Measurements from ENCODE around the gene PACRG. TPM values are rescaled to one million over a fixed set of nuclear protein-coding genes. Genes with fewer than 3 reads are reported as not detected.

Gene PACRG
- total and polyA plus RNA-seq, 2 of the 8 experiments (the other 6 are each of a cell fraction or from before 2014, with no cell fraction given), result 0.44 to 0.54 TPM

- no peak overlapping the region for H2AFZ ChIP-seq (ENCODE audit: low read length)
- no peak overlapping the region for H3K14ac ChIP-seq (ENCODE audit: insufficient read length)
- ChIA-PET POLR2A (ENCODE audit: partially characterized antibody) (no interaction called here), CTCF (ENCODE audit: partially characterized antibody) (interaction anchor here (1.0 to 1.2 kb wide), 2 partner anchors 57 to 66 kb away, joined by 3 read pairs; no protein-coding TSS in a partner anchor)
- no peak overlapping the region for H3K56ac ChIP-seq (replicated peaks; ENCODE audit: insufficient read length, low read depth, low read length)
- H2BK12ac ChIP-seq (ENCODE audit: low read depth, low read length), result no peak overlapping the region
- no peak overlapping the region for H3K27ac ChIP-seq (ENCODE audit: low read depth, low read length)
- no peak overlapping the region for H2BK20ac ChIP-seq (ENCODE audit: low read length)
- no peaks in the 10 kb centered on the region for H3K27me3 ChIP-seq (replicated peaks in 1 of 4; ENCODE audit: control insufficient read depth in 3 of 4, extremely low read depth in 1 of 4, insufficient read depth in 3 of 4, low read length in 3 of 4)
- H4K8ac ChIP-seq (ENCODE audit: extremely low read depth, insufficient read depth, low read length), result no peak overlapping the region
- no peaks in the 10 kb centered on the region for H4K20me1 ChIP-seq (replicated peaks in 1 of 2; ENCODE audit: control insufficient read depth in 1 of 2, insufficient read depth in 2 of 2, low read length in 2 of 2)
- no peak overlapping the region for H2BK5ac ChIP-seq (ENCODE audit: low read depth, low read length)
- no peak overlapping the region for H2BK120ac ChIP-seq (replicated peaks; ENCODE audit: low read depth, low read length)
- 90% methylated on average over 6 of the region's 6 CpGs; no CpG with 5 or more reads in 1 of the 2 experiments for WGBS, 2 experiments (ENCODE audit: extremely low coverage in 1 of 2, insufficient coverage in 1 of 2, insufficient read length in 1 of 2, insufficient replicate concordance in 2 of 2, low coverage in 1 of 2, low lambda C conversion rate in 2 of 2, missing lambda C conversion rate in 1 of 2)
- 0 out of 4 replicates have a peak, but pooled peaks cover 0 to 3% of the 10 kb centered on the region in 2 experiments for H3K9me3 ChIP-seq (ENCODE audit: insufficient read depth in 2 of 2, low read depth in 1 of 2, low read length in 1 of 2)
- no peaks in the 10 kb centered on the region for H3K79me1 ChIP-seq (ENCODE audit: low read depth, low read length)
- no peak overlapping the region for H3K23ac ChIP-seq (ENCODE audit: insufficient read length)
- H2BK15ac ChIP-seq (ENCODE audit: low read length), result no peak overlapping the region
- H2AK5ac ChIP-seq (ENCODE audit: low read depth, low read length), result no peak overlapping the region
- no peak for FAIRE-seq
- no peaks in the 10 kb centered on the region for H3K36me3 ChIP-seq (ENCODE audit: control insufficient read depth in 2 of 4, insufficient read depth in 4 of 4, low read length in 3 of 4)
- H3K79me2 ChIP-seq (ENCODE audit: control insufficient read depth in 1 of 2, insufficient read depth in 2 of 2, low read length in 2 of 2), result no peaks in the 10 kb centered on the region
- H3K23me2 ChIP-seq (ENCODE audit: low read depth, low read length), result no peaks in the 10 kb centered on the region
- H3K18ac ChIP-seq (ENCODE audit: extremely low read depth, low read length), result no peak overlapping the region
- DNase-seq (ENCODE audit: low read depth in 1 of 2, low spot score in 2 of 2), result no peak
- no peak overlapping the region for H3K4me2 ChIP-seq (ENCODE audit: insufficient read depth in 1 of 2, low read depth in 2 of 2, low read length in 2 of 2)
- H3K9ac ChIP-seq (replicated peaks in 1 of 4; ENCODE audit: extremely low read depth in 1 of 4, low read depth in 3 of 4, low read length in 3 of 4), result no peak overlapping the region
- no peak overlapping the region for H3K4ac ChIP-seq (replicated peaks; ENCODE audit: insufficient read length, low read depth, low read length)
- H4K5ac ChIP-seq (ENCODE audit: insufficient read length, low read depth, low read length), result no peak overlapping the region
- no peak overlapping the region for H4K91ac ChIP-seq (replicated peaks; ENCODE audit: insufficient read length, low read length)
- no peak overlapping the region for H3K4me3 ChIP-seq (ENCODE audit: extremely low read depth in 1 of 4, insufficient read depth in 2 of 4, low read depth in 3 of 4, low read length in 4 of 4)
- no peaks in the 10 kb centered on the region for H3K4me1 ChIP-seq (replicated peaks in 1 of 4; ENCODE audit: control insufficient read depth in 3 of 4, insufficient read depth in 4 of 4, low read length in 3 of 4)
- TF ChIP-seq CREB1 (IDR thresholded peaks at IDR 0.05) (no peak), SIX5 (IDR thresholded peaks at IDR 0.05; ENCODE audit: low read depth, low read length) (no peak), CHD2 (IDR thresholded peaks at IDR 0.05; ENCODE audit: low read length) (no peak), SIRT6 (IDR thresholded peaks at IDR 0.05; ENCODE audit: low read length) (no peak), EP300 (IDR thresholded peaks at IDR 0.05; ENCODE audit: borderline replicate concordance in 1 of 2, low read depth in 2 of 2, low read length in 2 of 2) (no peak), EGR1 (IDR thresholded peaks at IDR 0.05; ENCODE audit: borderline replicate concordance, low read depth, low read length) (no peak), E2F6 (IDR thresholded peaks at IDR 0.05) (no peak), NRF1 (IDR thresholded peaks at IDR 0.05; ENCODE audit: low read depth, low read length) (no peak), RBBP5 (IDR thresholded peaks at IDR 0.05; ENCODE audit: borderline replicate concordance, low read depth, low read length) (no peak), HDAC6 (IDR thresholded peaks at IDR 0.05; ENCODE audit: low read depth, low read length) (no peak), SAP30 (IDR thresholded peaks at IDR 0.05; ENCODE audit: insufficient read depth, insufficient replicate concordance, low read length) (no peak), CBX5 (IDR thresholded peaks at IDR 0.05; ENCODE audit: low read depth, low read length) (no peak), TBP (IDR thresholded peaks at IDR 0.05; ENCODE audit: low read depth, low read length) (no peak)
Observed at GRCh38 chr6:162964488-162965140, 236.8 kb downstream of the PACRG start.
